IPS-20b (cell line): Measurements from ENCODE around the gene SOX21.
A peak's percentile ranks its signal among the peaks of the same experiment; 100 is the strongest.

Source experiments
- H3K27ac ChIP-seq: one replicate; pipeline ENCODE4 v1.5.1; 2013; ENCODE audit warnings: low read length
- H3K27me3 ChIP-seq: 2 replicates; pipeline ENCODE4 v1.6.1; 2013; ENCODE audit warnings: mild to moderate bottlenecking, low read length, inconsistent platforms; ENCODE audit not compliant: insufficient read depth
- H3K36me3 ChIP-seq: 2 replicates; pipeline ENCODE4 v1.6.1; 2013; ENCODE audit warnings: low read depth, mild to moderate bottlenecking, inconsistent platforms, low read length, moderate library complexity; ENCODE audit not compliant: insufficient read depth
- H3K4me1 ChIP-seq: 2 replicates; pipeline ENCODE4 v1.6.1; 2013; ENCODE audit warnings: mild to moderate bottlenecking, control low read depth, inconsistent platforms, low read length, moderate library complexity; ENCODE audit not compliant: insufficient read depth
- H3K4me3 ChIP-seq: 2 replicates; pipeline ENCODE4 v1.5.1; 2013; ENCODE audit warnings: mild to moderate bottlenecking, low read length, inconsistent platforms
- H3K9ac ChIP-seq: 2 replicates; pipeline ENCODE4 v1.6.1; 2013; ENCODE audit warnings: low read depth, mild to moderate bottlenecking, inconsistent platforms, low read length, moderate library complexity
- H3K9me3 ChIP-seq: 2 replicates; pipeline ENCODE4 v1.6.1; 2013; ENCODE audit warnings: mild to moderate bottlenecking, low read depth, low read length, inconsistent platforms; ENCODE audit not compliant: insufficient read depth

The SOX21 gene

DNA sequence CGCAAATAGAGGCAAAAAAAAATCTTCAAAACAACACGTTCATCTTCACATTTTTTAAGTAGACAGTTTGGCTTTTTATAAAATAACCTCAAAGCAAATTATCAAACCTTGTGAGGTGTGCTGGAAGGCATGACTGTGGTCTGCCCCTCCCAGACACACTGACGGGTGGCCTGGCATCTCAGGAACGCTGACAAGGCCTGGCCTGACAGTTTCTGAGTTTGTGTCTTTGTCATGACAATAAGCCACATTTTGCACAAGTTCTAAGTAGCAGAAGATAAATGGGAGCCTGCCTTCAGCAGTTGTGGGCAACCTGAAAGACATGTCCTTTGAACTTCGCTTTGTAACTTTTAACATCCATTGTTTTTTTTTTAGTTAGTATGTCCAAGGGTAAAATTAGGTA is 38.5 kb downstream of the SOX21 start:
- H3K4me3 ChIP-seq: no peak overlapping the region
- no peaks in the 10 kb centered on the region for H3K27me3 ChIP-seq
- H3K36me3 ChIP-seq: no peaks in the 10 kb centered on the region
- no peak overlapping the region for H3K27ac ChIP-seq
- H3K9ac ChIP-seq: no peak overlapping the region
- H3K4me1 ChIP-seq: peaks cover 16% of the 10 kb centered on the region
- no peaks in the 10 kb centered on the region for H3K9me3 ChIP-seq

DNA sequence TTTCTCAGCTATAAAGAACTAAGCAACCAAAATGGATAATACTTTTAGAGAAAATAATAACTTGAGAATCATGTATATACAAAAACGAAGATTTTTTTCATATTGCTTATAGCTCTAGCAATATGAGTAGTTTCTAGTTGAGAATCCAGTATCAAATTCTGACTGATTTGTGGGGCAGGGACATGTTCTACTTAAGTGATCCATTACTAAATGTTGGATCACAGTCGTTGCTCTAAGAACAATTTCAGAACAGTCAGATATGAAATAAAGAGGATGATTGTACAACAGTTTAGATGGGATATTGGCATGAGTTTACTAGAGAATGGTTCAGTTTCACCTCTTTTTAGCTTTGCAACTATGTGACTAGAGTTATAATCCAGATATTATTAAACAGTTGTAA is 39.9 kb downstream of the SOX21 start:
- Histone ChIP-seq H3K4me3 (no peak overlapping the region), H3K4me1 (peaks cover 11% of the 10 kb centered on the region; the same call in 1 of the 2 replicates), H3K9me3 (no peaks in the 10 kb centered on the region), H3K27me3 (no peaks in the 10 kb centered on the region), H3K9ac (no peak overlapping the region), H3K36me3 (no peaks in the 10 kb centered on the region), H3K27ac (no peak overlapping the region)

DNA sequence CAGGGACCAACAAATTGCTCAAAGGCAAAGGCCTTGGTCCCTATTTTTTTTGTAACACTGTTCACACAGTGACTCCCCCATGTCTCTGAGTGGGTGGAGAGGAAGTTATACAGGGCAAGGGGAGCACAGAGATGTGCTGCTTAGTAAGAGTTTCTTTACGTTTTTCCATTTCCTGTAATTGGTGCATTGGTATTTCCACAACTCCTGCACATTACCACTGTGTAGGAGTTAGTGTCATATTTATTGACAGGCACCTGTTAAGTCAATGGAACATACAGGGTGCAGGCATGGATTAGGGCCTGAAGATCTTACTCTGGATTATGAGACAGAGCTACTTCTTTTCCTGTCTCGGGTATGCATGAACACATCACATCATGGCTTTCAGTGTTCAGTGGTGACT is 45.2 kb downstream of the SOX21 start:
- H3K4me1 ChIP-seq: peaks cover 7% of the 10 kb centered on the region; the same call in 1 of the 2 replicates
- no peaks in the 10 kb centered on the region for H3K36me3 ChIP-seq
- peaks cover 6% of the 10 kb centered on the region for H3K27me3 ChIP-seq
- H3K9me3 ChIP-seq: no peaks in the 10 kb centered on the region
- no peak overlapping the region for H3K27ac ChIP-seq
- H3K9ac ChIP-seq: no peak overlapping the region
- no peak overlapping the region for H3K4me3 ChIP-seq

DNA sequence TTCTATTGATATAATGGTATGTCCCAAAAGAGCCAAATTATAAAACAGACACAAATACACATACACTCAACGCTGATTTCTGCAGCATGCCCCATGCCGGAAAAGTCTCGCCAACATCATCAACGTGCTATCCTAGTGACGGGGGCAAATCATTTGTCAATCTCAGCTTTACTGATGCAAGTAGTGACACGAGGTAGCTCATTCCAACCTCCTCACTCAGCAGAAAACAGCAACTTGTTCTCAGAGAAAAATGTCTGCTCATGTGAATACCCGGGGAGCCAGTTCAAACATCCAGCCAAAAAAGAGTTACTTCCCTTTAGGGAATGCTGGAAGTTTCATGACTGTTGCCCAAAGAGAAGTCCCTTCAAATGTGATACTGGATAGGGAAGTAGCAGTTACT is 46.3 kb downstream of the SOX21 start:
- no peak overlapping the region for H3K9ac ChIP-seq
- no peak overlapping the region for H3K4me3 ChIP-seq
- H3K4me1 ChIP-seq: peaks cover 12% of the 10 kb centered on the region; the same call in 1 of the 2 replicates

DNA sequence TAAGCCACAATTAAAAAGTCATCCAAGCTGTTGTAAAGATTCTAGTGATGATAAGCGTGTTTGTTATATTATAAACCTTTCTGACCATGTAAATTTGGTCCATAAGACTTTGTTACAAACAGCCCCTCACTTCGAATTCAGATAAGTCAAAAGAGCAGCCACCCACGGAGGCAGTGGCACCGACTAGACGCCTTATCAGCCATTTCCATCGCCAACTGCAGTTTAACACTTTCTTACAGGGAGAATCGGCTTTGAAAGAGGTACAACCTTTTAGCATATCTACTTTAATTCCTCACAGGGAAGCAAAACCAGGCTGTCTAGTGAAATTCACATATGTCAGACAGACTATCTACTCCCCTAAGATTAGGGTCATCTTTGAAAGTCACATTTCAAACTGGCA is 47.5 kb downstream of the SOX21 start:
- Histone ChIP-seq H3K27me3 (peaks cover 6% of the 10 kb centered on the region), H3K9me3 (no peaks in the 10 kb centered on the region), H3K4me1 (peaks cover 20% of the 10 kb centered on the region; the same call in 1 of the 2 replicates), H3K4me3 (no peak overlapping the region), H3K36me3 (no peaks in the 10 kb centered on the region), H3K27ac (no peak overlapping the region), H3K9ac (no peak overlapping the region)

More for the DNA sequence above, 46.3 kb downstream of the SOX21 start:
- H3K36me3 ChIP-seq: no peaks in the 10 kb centered on the region
- no peak overlapping the region for H3K27ac ChIP-seq
- H3K27me3 ChIP-seq: peaks cover 6% of the 10 kb centered on the region
- H3K9me3 ChIP-seq: no peaks in the 10 kb centered on the region

DNA sequence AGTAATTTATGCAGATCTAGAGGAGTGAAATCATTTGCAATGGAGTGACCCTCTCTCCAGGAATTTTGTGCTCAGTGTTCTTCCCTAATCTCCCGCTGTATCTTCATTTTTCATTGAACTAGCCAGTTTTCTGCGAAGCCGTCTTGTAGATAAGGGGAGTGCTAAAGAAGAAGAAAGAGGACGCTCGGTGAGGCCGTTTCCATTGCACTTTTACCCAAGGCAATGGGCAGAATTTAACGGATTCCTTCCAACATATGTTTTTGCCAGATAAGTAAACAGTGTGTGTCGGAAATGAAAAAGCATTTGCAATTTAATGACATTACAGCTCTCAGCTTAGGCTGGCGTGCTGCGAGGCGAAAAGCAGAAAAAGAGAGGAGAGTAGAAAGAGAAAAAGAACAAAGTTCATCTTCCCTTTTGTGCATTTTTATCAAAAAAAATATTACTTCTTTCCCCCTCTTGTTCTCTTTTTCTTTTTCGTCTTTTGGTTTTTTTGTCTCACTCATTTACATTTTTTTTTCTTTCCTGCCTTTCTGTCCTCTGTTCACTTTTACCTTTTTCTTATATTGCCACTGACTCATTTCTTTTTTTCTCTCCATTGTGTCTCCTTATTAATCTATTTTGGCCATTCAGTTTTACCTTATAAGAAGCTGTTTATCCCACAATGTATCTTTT is 49.9 kb downstream of the SOX21 start:
- peaks cover 20% of the 10 kb centered on the region; the same call in 1 of the 2 replicates for H3K4me1 ChIP-seq
- peak overlapping the region; percentile 1; the same call in 1 of the 2 replicates for H3K4me3 ChIP-seq
- H3K27ac ChIP-seq: no peak overlapping the region
- no peaks in the 10 kb centered on the region for H3K9me3 ChIP-seq
- no peak overlapping the region for H3K9ac ChIP-seq
- H3K36me3 ChIP-seq: no peaks in the 10 kb centered on the region
- peaks cover 6% of the 10 kb centered on the region for H3K27me3 ChIP-seq

DNA sequence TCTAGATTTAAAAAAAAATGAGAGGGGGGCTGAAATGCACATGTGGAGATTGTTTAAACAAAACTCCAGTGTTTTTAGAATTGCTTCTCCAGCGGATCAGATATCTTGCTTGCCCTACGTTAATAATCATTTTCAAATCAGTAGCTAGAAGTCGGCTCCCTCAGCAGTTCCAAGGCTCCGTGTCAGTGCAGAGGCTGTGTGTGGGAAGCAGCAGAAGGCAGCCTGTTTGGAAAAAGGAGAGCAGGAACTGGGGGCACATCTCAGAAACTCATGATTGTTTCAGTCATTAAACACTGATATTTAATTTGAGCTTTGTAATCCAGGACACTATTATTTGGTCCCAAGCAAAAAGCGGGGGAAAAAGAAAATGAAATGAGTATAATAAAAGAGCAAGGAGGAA is 50.9 kb downstream of the SOX21 start:
- H3K36me3 ChIP-seq: no peaks in the 10 kb centered on the region
- H3K4me1 ChIP-seq: peaks cover 25% of the 10 kb centered on the region
- H3K27ac ChIP-seq: no peak overlapping the region
- no peak overlapping the region for H3K4me3 ChIP-seq
- H3K9ac ChIP-seq: no peak overlapping the region
- H3K27me3 ChIP-seq: peaks cover 6% of the 10 kb centered on the region
- H3K9me3 ChIP-seq: no peaks in the 10 kb centered on the region

DNA sequence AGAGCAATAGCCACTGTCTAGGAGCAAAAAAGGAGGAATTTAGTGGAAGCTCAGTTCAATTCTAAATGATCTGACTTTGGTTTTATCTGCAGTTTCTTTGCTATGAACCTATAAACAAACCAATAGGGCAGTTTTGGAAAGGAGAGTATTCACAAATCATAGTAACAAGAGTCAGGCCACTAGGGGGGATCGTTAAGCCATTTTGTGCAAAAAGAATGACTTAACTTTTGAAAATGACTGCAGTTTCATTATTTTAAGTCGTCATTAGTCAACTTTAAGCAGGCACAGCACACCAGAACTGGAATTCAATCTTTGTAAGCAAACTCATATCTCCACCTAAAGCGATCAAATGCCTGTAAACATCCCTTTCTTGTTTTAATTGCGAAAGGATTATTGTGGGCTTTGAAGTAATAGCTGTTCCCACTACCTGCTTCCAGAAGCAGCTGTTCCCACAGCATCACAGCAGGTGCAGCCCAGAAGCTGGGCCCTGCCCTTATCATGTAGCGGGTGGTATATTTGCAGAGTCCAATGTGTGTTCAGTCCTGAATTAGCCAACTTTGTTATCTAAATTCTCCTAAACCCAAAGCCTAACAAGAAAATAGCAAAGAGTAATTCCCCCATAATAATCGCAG is 51.5 kb downstream of the SOX21 start:
- H3K36me3 ChIP-seq: no peaks in the 10 kb centered on the region
- H3K9ac ChIP-seq: no peak overlapping the region
- no peak overlapping the region for H3K27ac ChIP-seq
- peaks cover 25% of the 10 kb centered on the region for H3K4me1 ChIP-seq
- H3K27me3 ChIP-seq: peaks cover 6% of the 10 kb centered on the region
- H3K9me3 ChIP-seq: peaks cover 5% of the 10 kb centered on the region; the same call in 1 of the 2 replicates
- H3K4me3 ChIP-seq: peak overlapping the region; percentile 40; the same call in 1 of the 2 replicates
